Measurements from ENCODE around the gene CFTR. TPM values are rescaled to one million over a fixed set of nuclear protein-coding genes. Genes with fewer than 3 reads are reported as not detected.

The CFTR gene
- total RNA-seq, 1 donor: not detected

DNA sequence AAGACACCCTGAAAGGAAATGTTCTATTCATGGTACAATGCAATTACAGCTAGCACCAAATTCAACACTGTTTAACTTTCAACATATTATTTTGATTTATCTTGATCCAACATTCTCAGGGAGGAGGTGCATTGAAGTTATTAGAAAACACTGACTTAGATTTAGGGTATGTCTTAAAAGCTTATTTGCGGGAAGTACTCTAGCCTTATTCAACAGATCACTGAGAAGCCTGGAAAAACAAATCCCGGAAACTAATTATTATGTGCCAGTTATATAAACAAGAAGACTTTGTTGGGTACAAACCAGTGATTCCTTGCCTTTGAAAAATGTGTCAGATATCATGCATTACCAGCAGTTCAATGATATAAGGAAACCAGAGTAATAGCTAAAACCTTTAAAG is 160.1 kb downstream of the CFTR start:
- Histone ChIP-seq H3K36me3 (ENCODE audit: insufficient read depth, low read length) (no peaks in the 10 kb centered on the region), H3K4me2 (ENCODE audit: insufficient read depth, low read length) (no peak overlapping the region), H3K27ac (ENCODE audit: low read depth, low read length) (no peak overlapping the region), H3K79me2 (ENCODE audit: insufficient read depth, low read length) (no peaks in the 10 kb centered on the region), H3K4me1 (ENCODE audit: insufficient read depth, low read length) (no peaks in the 10 kb centered on the region), H3K27me3 (ENCODE audit: insufficient read depth, low read length) (no peaks in the 10 kb centered on the region), H4K20me1 (ENCODE audit: insufficient read depth, low read length) (no peaks in the 10 kb centered on the region), H3K4me3 (ENCODE audit: insufficient read depth, low read length) (no peak overlapping the region), H2AFZ (ENCODE audit: low read length) (no peak overlapping the region), H3K9me3 (ENCODE audit: low read depth, low read length) (no peaks in the 10 kb centered on the region)
- TF ChIP-seq, protein P1, sequence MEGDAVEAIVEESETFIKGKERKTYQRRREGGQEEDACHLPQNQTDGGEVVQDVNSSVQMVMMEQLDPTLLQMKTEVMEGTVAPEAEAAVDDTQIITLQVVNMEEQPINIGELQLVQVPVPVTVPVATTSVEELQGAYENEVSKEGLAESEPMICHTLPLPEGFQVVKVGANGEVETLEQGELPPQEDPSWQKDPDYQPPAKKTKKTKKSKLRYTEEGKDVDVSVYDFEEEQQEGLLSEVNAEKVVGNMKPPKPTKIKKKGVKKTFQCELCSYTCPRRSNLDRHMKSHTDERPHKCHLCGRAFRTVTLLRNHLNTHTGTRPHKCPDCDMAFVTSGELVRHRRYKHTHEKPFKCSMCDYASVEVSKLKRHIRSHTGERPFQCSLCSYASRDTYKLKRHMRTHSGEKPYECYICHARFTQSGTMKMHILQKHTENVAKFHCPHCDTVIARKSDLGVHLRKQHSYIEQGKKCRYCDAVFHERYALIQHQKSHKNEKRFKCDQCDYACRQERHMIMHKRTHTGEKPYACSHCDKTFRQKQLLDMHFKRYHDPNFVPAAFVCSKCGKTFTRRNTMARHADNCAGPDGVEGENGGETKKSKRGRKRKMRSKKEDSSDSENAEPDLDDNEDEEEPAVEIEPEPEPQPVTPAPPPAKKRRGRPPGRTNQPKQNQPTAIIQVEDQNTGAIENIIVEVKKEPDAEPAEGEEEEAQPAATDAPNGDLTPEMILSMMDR (IDR thresholded peaks at IDR 0.05; ENCODE audit: extremely low read depth, low read depth, low read length): no peak
- DNase-seq (ENCODE audit: insufficient read length, low spot score, missing footprints): no peak

DNA sequence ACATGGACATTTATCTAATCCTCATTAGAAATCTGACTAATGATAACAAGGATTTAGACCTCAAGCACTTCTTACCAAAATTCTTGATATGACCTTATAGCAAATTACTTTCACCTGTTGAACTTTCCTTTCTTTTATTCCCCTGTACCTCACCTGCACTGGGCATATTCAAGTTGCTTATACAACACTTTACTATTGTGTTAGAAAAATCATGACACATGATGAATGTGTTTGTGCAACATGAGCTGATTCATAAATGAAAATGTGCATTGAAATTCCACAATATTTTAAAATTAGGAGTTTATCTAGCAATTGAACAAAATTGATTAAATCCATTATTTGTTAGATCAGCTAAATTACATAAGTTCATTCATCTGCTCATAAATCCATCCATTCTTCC is 160.6 kb downstream of the CFTR start:
- H4K20me1 ChIP-seq (ENCODE audit: insufficient read depth, low read length): no peaks in the 10 kb centered on the region
- no peaks in the 10 kb centered on the region for H3K27me3 ChIP-seq (ENCODE audit: insufficient read depth, low read length)
- no peak overlapping the region for H3K4me2 ChIP-seq (ENCODE audit: insufficient read depth, low read length)
- H3K36me3 ChIP-seq (ENCODE audit: insufficient read depth, low read length): no peaks in the 10 kb centered on the region
- TF ChIP-seq, protein P1 (IDR thresholded peaks at IDR 0.05; ENCODE audit: extremely low read depth, low read depth, low read length): no peak
- no peak overlapping the region for H3K4me3 ChIP-seq (ENCODE audit: insufficient read depth, low read length)
- no peak overlapping the region for H2AFZ ChIP-seq (ENCODE audit: low read length)
- no peaks in the 10 kb centered on the region for H3K4me1 ChIP-seq (ENCODE audit: insufficient read depth, low read length)
- no peak overlapping the region for H3K27ac ChIP-seq (ENCODE audit: low read depth, low read length)
- no peak for DNase-seq (ENCODE audit: insufficient read length, low spot score, missing footprints)
- H3K79me2 ChIP-seq (ENCODE audit: insufficient read depth, low read length): no peaks in the 10 kb centered on the region
- no peaks in the 10 kb centered on the region for H3K9me3 ChIP-seq (ENCODE audit: low read depth, low read length)

DNA sequence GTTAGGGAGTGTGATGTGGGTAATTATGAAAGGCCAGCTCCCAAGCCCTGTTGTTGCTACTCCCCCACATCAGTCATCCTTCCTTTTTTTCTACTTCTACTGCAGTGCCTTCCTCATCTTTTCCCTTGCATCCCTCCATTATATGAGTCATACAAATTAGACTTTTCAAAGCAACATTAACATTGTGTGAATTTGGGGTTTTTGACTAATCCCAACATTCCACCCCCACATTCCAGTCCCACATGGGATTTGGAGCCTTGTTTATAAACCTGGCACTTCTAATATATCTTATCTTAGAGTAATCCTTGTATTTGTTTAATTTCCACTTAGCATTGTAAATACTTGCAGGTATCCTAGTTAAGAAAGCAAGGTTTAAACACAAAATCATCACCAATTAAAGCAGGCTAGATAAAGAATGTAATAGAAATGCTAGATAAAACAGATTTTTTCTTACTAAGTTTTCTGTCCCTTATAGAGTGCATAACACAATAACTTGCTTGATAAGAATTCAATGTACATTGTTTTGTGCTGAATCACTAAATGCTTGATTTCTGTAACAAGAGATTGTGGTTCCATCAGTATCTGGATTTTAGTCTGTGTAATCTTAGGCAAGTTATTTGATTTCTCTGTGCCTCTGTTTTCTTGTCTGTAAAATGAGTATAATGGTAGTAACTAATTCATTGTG is 165.8 kb downstream of the CFTR start:
- no peaks in the 10 kb centered on the region for H3K9me3 ChIP-seq (ENCODE audit: low read depth, low read length)
- no peak overlapping the region for H2AFZ ChIP-seq (ENCODE audit: low read length)
- no peaks in the 10 kb centered on the region for H4K20me1 ChIP-seq (ENCODE audit: insufficient read depth, low read length)
- H3K4me1 ChIP-seq (ENCODE audit: insufficient read depth, low read length): no peaks in the 10 kb centered on the region
- no peaks in the 10 kb centered on the region for H3K27me3 ChIP-seq (ENCODE audit: insufficient read depth, low read length)
- H3K79me2 ChIP-seq (ENCODE audit: insufficient read depth, low read length): no peaks in the 10 kb centered on the region
- TF ChIP-seq, protein P1 (IDR thresholded peaks at IDR 0.05; ENCODE audit: extremely low read depth, low read depth, low read length): no peak
- no peak for DNase-seq (ENCODE audit: insufficient read length, low spot score, missing footprints)
- H3K4me2 ChIP-seq (ENCODE audit: insufficient read depth, low read length): no peak overlapping the region
- H3K36me3 ChIP-seq (ENCODE audit: insufficient read depth, low read length): no peaks in the 10 kb centered on the region
- no peak overlapping the region for H3K4me3 ChIP-seq (ENCODE audit: insufficient read depth, low read length)
- no peak overlapping the region for H3K27ac ChIP-seq (ENCODE audit: low read depth, low read length)

DNA sequence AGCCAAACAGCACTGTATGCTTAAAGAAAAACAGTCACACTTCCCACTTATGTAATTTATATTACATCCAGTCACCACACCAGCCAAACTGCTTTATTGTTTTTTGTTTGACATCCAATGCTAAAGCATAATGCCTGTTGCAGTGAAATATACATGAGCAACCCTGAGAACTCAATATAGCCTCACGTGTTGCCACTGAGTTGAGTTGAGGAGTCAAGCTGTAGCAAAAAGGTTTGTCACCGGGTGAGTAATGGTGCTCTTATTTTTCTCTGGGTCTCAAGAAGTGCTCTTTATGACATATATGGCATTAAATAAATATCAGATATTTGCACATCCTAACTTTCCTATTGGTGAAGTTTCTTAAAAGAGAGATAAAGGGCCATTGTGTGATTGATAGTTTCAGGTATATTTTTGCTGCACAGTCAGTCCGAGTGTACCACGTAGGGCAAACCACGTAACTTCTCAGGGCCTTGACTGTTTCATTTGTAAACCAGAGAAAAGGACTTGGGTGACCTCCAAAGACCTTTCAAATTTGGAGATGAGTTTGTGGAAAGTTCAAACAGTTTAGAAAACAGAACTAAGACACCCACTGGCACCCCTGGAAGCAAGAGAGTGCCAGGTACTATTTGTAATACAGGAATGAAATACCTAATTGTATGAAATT is 168.5 kb downstream of the CFTR start:
- no peak overlapping the region for H3K4me3 ChIP-seq (ENCODE audit: insufficient read depth, low read length)
- TF ChIP-seq, protein P1 (IDR thresholded peaks at IDR 0.05; ENCODE audit: extremely low read depth, low read depth, low read length): no peak
- no peaks in the 10 kb centered on the region for H4K20me1 ChIP-seq (ENCODE audit: insufficient read depth, low read length)
- no peak overlapping the region for H3K27ac ChIP-seq (ENCODE audit: low read depth, low read length)
- no peaks in the 10 kb centered on the region for H3K4me1 ChIP-seq (ENCODE audit: insufficient read depth, low read length)
- H2AFZ ChIP-seq (ENCODE audit: low read length): no peak overlapping the region
- H3K4me2 ChIP-seq (ENCODE audit: insufficient read depth, low read length): no peak overlapping the region
- no peaks in the 10 kb centered on the region for H3K36me3 ChIP-seq (ENCODE audit: insufficient read depth, low read length)
- no peaks in the 10 kb centered on the region for H3K9me3 ChIP-seq (ENCODE audit: low read depth, low read length)
- no peaks in the 10 kb centered on the region for H3K27me3 ChIP-seq (ENCODE audit: insufficient read depth, low read length)
- DNase-seq (ENCODE audit: insufficient read length, low spot score, missing footprints): no peak
- no peaks in the 10 kb centered on the region for H3K79me2 ChIP-seq (ENCODE audit: insufficient read depth, low read length)
